ENCODE results near the gene C12orf76.
"Not testable (repeated sequence)": the region's sequence is repeated elsewhere in the genome, so short reads cannot be mapped to it uniquely, and the experiment has no call there.

The C12orf76 gene

GRCh38 chr12:110065540-110065939 is 17.2 kb upstream of the C12orf76 start:
- DNase-seq (ENCODE audit: low read depth in 1 of 2, low spot score in 1 of 2), result no peak

GRCh38 chr12:110062241-110062640 is 13.9 kb upstream of the C12orf76 start:
- no peak for DNase-seq (ENCODE audit: low read depth in 1 of 2, low spot score in 1 of 2)

- DNase-seq (ENCODE audit: low read depth in 1 of 2, low spot score in 1 of 2), result no peak
These were observed 11.3 kb upstream of the C12orf76 start for GRCh38 chr12:110059651-110060000.

GRCh38 chr12:110058875-110059615 is 10.7 kb upstream of the C12orf76 start:
- DNase-seq (ENCODE audit: low read depth in 1 of 2, low spot score in 1 of 2), result no peak

- DNase-seq (ENCODE audit: low read depth in 1 of 2, low spot score in 1 of 2), result not testable (repeated sequence)
These were observed 8.3 kb upstream of the C12orf76 start for GRCh38 chr12:110056643-110057042.

- DNase-seq (ENCODE audit: low read depth in 1 of 2, low spot score in 1 of 2), result not testable (repeated sequence)
These were observed 7.3 kb upstream of the C12orf76 start for GRCh38 chr12:110055375-110056352.

GRCh38 chr12:110050927-110051326 is 2.6 kb upstream of the C12orf76 start:
- no peak for DNase-seq (ENCODE audit: low read depth in 1 of 2, low spot score in 1 of 2)

- not testable (repeated sequence) for DNase-seq (ENCODE audit: low read depth in 1 of 2, low spot score in 1 of 2)
These were observed 1.3 kb upstream of the C12orf76 start for GRCh38 chr12:110049666-110050065.

GRCh38 chr12:110049034-110049433 is 712 bp upstream of the C12orf76 start:
- not testable (repeated sequence) for DNase-seq (ENCODE audit: low read depth in 1 of 2, low spot score in 1 of 2)

- no peak for DNase-seq (ENCODE audit: low read depth in 1 of 2, low spot score in 1 of 2)
These were observed 903 bp downstream of the C12orf76 start for GRCh38 chr12:110047297-110047940.

- no peak for DNase-seq (ENCODE audit: low read depth in 1 of 2, low spot score in 1 of 2)
These were observed 1.7 kb downstream of the C12orf76 start for GRCh38 chr12:110046451-110047187.

GRCh38 chr12:110042264-110042663 is 6.1 kb downstream of the C12orf76 start:
- DNase-seq (ENCODE audit: low read depth in 1 of 2, low spot score in 1 of 2), result no peak

GRCh38 chr12:110039085-110039807 is 9.1 kb downstream of the C12orf76 start:
- no peak for DNase-seq (ENCODE audit: low read depth in 1 of 2, low spot score in 1 of 2)

- DNase-seq (ENCODE audit: low read depth in 1 of 2, low spot score in 1 of 2), result no peak
These were observed 9.6 kb downstream of the C12orf76 start for GRCh38 chr12:110038741-110039084.

- DNase-seq (ENCODE audit: low read depth in 1 of 2, low spot score in 1 of 2), result no peak
These were observed 11.0 kb downstream of the C12orf76 start for GRCh38 chr12:110037315-110037714.

GRCh38 chr12:110035534-110036104 is 12.7 kb downstream of the C12orf76 start:
- no peak for DNase-seq (ENCODE audit: low read depth in 1 of 2, low spot score in 1 of 2)

GRCh38 chr12:110033888-110034287 is 14.4 kb downstream of the C12orf76 start:
- DNase-seq (ENCODE audit: low read depth in 1 of 2, low spot score in 1 of 2), result no peak

GRCh38 chr12:110029290-110029815 is 19.0 kb downstream of the C12orf76 start:
- DNase-seq (ENCODE audit: low read depth in 1 of 2, low spot score in 1 of 2), result no peak

- DNase-seq (ENCODE audit: low read depth in 1 of 2, low spot score in 1 of 2), result no peak
These were observed 20.0 kb downstream of the C12orf76 start for GRCh38 chr12:110028323-110028722.

GRCh38 chr12:110024051-110024450 is 24.3 kb downstream of the C12orf76 start:
- DNase-seq (ENCODE audit: low read depth in 1 of 2, low spot score in 1 of 2), result no peak
